ENCODE data around the gene CDK5RAP2.

CDK5RAP2 gene

GRCh38 chr9:120456218-120456617 lies 123.7 kb downstream of the CDK5RAP2 start:
- no peak overlapping the region for H3K4me3 ChIP-seq (ENCODE audit: low read depth, low read length)
- no peak for TF ChIP-seq CTCF (IDR thresholded peaks at IDR 0.05; ENCODE audit: borderline replicate concordance, insufficient read depth, low read depth, low read length)

GRCh38 chr9:120454467-120454866 lies 125.5 kb downstream of the CDK5RAP2 start:
- TF ChIP-seq CTCF (IDR thresholded peaks at IDR 0.05; ENCODE audit: borderline replicate concordance, insufficient read depth, low read depth, low read length): no peak
- H3K4me3 ChIP-seq (ENCODE audit: low read depth, low read length): no peak overlapping the region

- H3K4me3 ChIP-seq (ENCODE audit: low read depth, low read length): no peak overlapping the region
- no peak for TF ChIP-seq CTCF (IDR thresholded peaks at IDR 0.05; ENCODE audit: borderline replicate concordance, insufficient read depth, low read depth, low read length)
These were observed 126.2 kb downstream of the CDK5RAP2 start for GRCh38 chr9:120453792-120454191.

GRCh38 chr9:120452631-120453030 lies 127.3 kb downstream of the CDK5RAP2 start:
- TF ChIP-seq CTCF (IDR thresholded peaks at IDR 0.05; ENCODE audit: borderline replicate concordance, insufficient read depth, low read depth, low read length): no peak

GRCh38 chr9:120450916-120451315 lies 129.1 kb downstream of the CDK5RAP2 start:
- H3K4me3 ChIP-seq (ENCODE audit: low read depth, low read length): no peak overlapping the region
- no peak for TF ChIP-seq CTCF (IDR thresholded peaks at IDR 0.05; ENCODE audit: borderline replicate concordance, insufficient read depth, low read depth, low read length)

More at GRCh38 chr9:120452631-120453030, 127.3 kb downstream of the CDK5RAP2 start:
- H3K4me3 ChIP-seq (ENCODE audit: low read depth, low read length): no peak overlapping the region

GRCh38 chr9:120449566-120449965 lies 130.4 kb downstream of the CDK5RAP2 start:
- H3K4me3 ChIP-seq (ENCODE audit: low read depth, low read length): no peak overlapping the region
- TF ChIP-seq CTCF (IDR thresholded peaks at IDR 0.05; ENCODE audit: borderline replicate concordance, insufficient read depth, low read depth, low read length): no peak

GRCh38 chr9:120447959-120448500 lies 131.9 kb downstream of the CDK5RAP2 start:
- no peak for TF ChIP-seq CTCF (IDR thresholded peaks at IDR 0.05; ENCODE audit: borderline replicate concordance, insufficient read depth, low read depth, low read length)
- H3K4me3 ChIP-seq (ENCODE audit: low read depth, low read length): no peak overlapping the region
